Gastroesophageal sphincter (tissue), 3 donors: ENCODE measurements around the gene UNC5A.

Experiments used
- EP300 ChIP-seq: sonication (generic); formaldehyde crosslinking; IDR thresholded peaks from one replicate; pipeline ENCODE4 v1.6.1; 2017; ENCODE audit warnings: antibody characterized with exemption, mild to moderate bottlenecking
- POLR2A ChIP-seq, 2 donors: fragments of 450-650 bp; IDR thresholded peaks; one replicate each; pipeline ENCODE4 v1.6.1; 2017; ENCODE audit warnings: antibody characterized with exemption in 2 of 2, mild to moderate bottlenecking in 2 of 2, moderate library complexity in 1 of 2
- POLR2AphosphoS5 ChIP-seq: sonication (generic); formaldehyde crosslinking; IDR thresholded peaks from one replicate; pipeline ENCODE4 v1.6.1; 2017; ENCODE audit warnings: antibody characterized with exemption
- TF ChIP-seq, protein P1 (sequence below), 4 experiments: fragments of 200-600 bp in 2 of 4; fragments of 450-650 bp in 2 of 4; sonication (generic) in 1 of 4; IDR thresholded peaks; one replicate each; pipeline ENCODE4 v1.5.1; 2017 to 2019; ENCODE audit warnings: antibody characterized with exemption in 4 of 4, mild to moderate bottlenecking in 2 of 4, moderate library complexity in 2 of 4

DNA sequence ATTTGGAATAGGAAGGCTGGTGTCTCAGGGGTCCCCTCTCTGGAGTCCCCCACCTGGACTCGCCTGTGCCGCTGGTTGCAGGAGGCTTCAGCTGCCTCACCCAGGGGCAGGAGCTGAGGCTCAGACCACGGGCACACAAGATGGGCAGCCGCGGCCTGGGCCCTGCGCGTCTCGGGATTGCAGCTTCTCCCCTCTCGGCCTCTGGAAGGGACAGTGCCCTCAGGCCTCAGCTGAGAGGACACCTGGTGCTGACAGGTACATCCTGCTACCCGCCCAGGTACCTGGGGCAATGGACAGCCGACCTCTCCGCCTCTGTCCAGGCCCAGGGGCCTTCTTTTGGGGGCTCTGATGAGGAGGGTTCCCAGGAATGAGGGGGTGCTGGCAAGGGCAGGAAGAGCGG lies 38.3 kb downstream of the UNC5A start:
- TF ChIP-seq, protein P1, sequence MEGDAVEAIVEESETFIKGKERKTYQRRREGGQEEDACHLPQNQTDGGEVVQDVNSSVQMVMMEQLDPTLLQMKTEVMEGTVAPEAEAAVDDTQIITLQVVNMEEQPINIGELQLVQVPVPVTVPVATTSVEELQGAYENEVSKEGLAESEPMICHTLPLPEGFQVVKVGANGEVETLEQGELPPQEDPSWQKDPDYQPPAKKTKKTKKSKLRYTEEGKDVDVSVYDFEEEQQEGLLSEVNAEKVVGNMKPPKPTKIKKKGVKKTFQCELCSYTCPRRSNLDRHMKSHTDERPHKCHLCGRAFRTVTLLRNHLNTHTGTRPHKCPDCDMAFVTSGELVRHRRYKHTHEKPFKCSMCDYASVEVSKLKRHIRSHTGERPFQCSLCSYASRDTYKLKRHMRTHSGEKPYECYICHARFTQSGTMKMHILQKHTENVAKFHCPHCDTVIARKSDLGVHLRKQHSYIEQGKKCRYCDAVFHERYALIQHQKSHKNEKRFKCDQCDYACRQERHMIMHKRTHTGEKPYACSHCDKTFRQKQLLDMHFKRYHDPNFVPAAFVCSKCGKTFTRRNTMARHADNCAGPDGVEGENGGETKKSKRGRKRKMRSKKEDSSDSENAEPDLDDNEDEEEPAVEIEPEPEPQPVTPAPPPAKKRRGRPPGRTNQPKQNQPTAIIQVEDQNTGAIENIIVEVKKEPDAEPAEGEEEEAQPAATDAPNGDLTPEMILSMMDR (IDR thresholded peaks at IDR 0.05), result no peak
- TF ChIP-seq POLR2A (IDR thresholded peaks at IDR 0.05) (no peak), POLR2AphosphoS5 (no peak), EP300 (no peak)
